Esophagus muscularis mucosa (tissue), 4 donors: ENCODE results near the gene ATP1B1.

Experiments used
- EP300 ChIP-seq: sonication (generic); formaldehyde crosslinking; IDR thresholded peaks from one replicate; pipeline ENCODE4 v1.6.1; 2017; ENCODE audit warnings: antibody characterized with exemption
- POLR2A ChIP-seq: fragments of 450-650 bp; IDR thresholded peaks from one replicate; pipeline ENCODE4 v1.6.1; 2017; ENCODE audit warnings: antibody characterized with exemption, moderate library complexity, mild to moderate bottlenecking, low read depth
- POLR2AphosphoS5 ChIP-seq, 2 donors: sonication (generic); formaldehyde crosslinking; IDR thresholded peaks; one replicate each; pipeline ENCODE4 v1.6.1; 2017; ENCODE audit warnings: antibody characterized with exemption in 2 of 2
- TF ChIP-seq, protein P1 (sequence below), 3 experiments: fragments of 200-600 bp in 2 of 3; fragments of 450-650 bp in 1 of 3; sonication (generic) in 2 of 3; IDR thresholded peaks; one replicate each; pipeline ENCODE4 v1.5.1; 2017 to 2019; ENCODE audit warnings: antibody characterized with exemption in 3 of 3, mild to moderate bottlenecking in 2 of 3, moderate library complexity in 1 of 3

- TF ChIP-seq, protein P1, sequence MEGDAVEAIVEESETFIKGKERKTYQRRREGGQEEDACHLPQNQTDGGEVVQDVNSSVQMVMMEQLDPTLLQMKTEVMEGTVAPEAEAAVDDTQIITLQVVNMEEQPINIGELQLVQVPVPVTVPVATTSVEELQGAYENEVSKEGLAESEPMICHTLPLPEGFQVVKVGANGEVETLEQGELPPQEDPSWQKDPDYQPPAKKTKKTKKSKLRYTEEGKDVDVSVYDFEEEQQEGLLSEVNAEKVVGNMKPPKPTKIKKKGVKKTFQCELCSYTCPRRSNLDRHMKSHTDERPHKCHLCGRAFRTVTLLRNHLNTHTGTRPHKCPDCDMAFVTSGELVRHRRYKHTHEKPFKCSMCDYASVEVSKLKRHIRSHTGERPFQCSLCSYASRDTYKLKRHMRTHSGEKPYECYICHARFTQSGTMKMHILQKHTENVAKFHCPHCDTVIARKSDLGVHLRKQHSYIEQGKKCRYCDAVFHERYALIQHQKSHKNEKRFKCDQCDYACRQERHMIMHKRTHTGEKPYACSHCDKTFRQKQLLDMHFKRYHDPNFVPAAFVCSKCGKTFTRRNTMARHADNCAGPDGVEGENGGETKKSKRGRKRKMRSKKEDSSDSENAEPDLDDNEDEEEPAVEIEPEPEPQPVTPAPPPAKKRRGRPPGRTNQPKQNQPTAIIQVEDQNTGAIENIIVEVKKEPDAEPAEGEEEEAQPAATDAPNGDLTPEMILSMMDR (IDR thresholded peaks at IDR 0.05), result no peak
- TF ChIP-seq POLR2A, result no peak
- no peak for TF ChIP-seq POLR2AphosphoS5 (IDR thresholded peaks at IDR 0.05)
- TF ChIP-seq EP300, result no peak
Measured at GRCh38 chr1:169062152-169062551, 44.3 kb upstream of the ATP1B1 start.
